HFFc6 (cell line): Measurements from ENCODE around the gene PLIN1. TPM values are rescaled to one million over a fixed set of nuclear protein-coding genes. Genes with fewer than 3 reads are reported as not detected.

Experiments
- DNase-seq: peaks from one replicate; pipeline ENCODE4 v3.0.0-alpha.2; 2018
- H3K27ac Mint-ChIP-seq: 2 replicates; pipeline ENCODE4 v1.8.0; 2020; ENCODE audit warnings: mild to moderate bottlenecking, mixed read lengths
- H3K27me3 Mint-ChIP-seq: 2 replicates; pipeline ENCODE4 v1.8.0; 2021; ENCODE audit warnings: mild to moderate bottlenecking, moderate library complexity, mixed read lengths; ENCODE audit not compliant: insufficient read depth
- H3K36me3 Mint-ChIP-seq: 2 replicates; pipeline ENCODE4 v1.8.0; 2021; ENCODE audit warnings: low read depth, mixed read lengths
- H3K4me1 Mint-ChIP-seq: 2 replicates; pipeline ENCODE4 v1.8.0; 2020; ENCODE audit warnings: low read depth, mixed read lengths
- H3K4me3 Mint-ChIP-seq: 2 replicates; pipeline ENCODE4 v1.8.0; 2020; ENCODE audit warnings: mild to moderate bottlenecking, moderate library complexity, mixed read lengths
- H3K9me3 Mint-ChIP-seq: 2 replicates; pipeline ENCODE4 v1.8.0; 2020; ENCODE audit warnings: mild to moderate bottlenecking, mixed read lengths
- total RNA-seq, 6 experiments: library from RNA; stranded (reverse); fragmentation: NEBNext Ultra II Directional; extraction: Animal tissue kit (Norgen Biotek cat#: 25700); gene quantifications; 2 replicates in 1 of 6; 3 replicates in 5 of 6; pipeline ENCODE4 v1.2.3, GENCODE V29; 2021
- TF ChIP-seq, protein P1 (sequence below): fragments of 200-600 bp; sonication (generic); IDR thresholded peaks from 2 replicates; pipeline ENCODE4 v1.5.0; 2021; ENCODE audit warnings: antibody characterized with exemption, mild to moderate bottlenecking

PLIN1 gene
- total RNA-seq, 6 experiments from 2014 or later, result not detected

- TF ChIP-seq, protein P1, sequence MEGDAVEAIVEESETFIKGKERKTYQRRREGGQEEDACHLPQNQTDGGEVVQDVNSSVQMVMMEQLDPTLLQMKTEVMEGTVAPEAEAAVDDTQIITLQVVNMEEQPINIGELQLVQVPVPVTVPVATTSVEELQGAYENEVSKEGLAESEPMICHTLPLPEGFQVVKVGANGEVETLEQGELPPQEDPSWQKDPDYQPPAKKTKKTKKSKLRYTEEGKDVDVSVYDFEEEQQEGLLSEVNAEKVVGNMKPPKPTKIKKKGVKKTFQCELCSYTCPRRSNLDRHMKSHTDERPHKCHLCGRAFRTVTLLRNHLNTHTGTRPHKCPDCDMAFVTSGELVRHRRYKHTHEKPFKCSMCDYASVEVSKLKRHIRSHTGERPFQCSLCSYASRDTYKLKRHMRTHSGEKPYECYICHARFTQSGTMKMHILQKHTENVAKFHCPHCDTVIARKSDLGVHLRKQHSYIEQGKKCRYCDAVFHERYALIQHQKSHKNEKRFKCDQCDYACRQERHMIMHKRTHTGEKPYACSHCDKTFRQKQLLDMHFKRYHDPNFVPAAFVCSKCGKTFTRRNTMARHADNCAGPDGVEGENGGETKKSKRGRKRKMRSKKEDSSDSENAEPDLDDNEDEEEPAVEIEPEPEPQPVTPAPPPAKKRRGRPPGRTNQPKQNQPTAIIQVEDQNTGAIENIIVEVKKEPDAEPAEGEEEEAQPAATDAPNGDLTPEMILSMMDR, result no peak
- H3K27ac Mint-ChIP-seq, result no peak overlapping the region
- peaks cover 8% of the 10 kb centered on the region for H3K36me3 Mint-ChIP-seq
- DNase-seq, result no peak
- peaks cover 37% of the 10 kb centered on the region for H3K4me1 Mint-ChIP-seq
- H3K27me3 Mint-ChIP-seq, result peaks cover 5% of the 10 kb centered on the region
- H3K9me3 Mint-ChIP-seq, result no peaks in the 10 kb centered on the region
- H3K4me3 Mint-ChIP-seq, result no peak overlapping the region
Observed at GRCh38 chr15:89652131-89652530, 27.0 kb downstream of the PLIN1 start.

DNA sequence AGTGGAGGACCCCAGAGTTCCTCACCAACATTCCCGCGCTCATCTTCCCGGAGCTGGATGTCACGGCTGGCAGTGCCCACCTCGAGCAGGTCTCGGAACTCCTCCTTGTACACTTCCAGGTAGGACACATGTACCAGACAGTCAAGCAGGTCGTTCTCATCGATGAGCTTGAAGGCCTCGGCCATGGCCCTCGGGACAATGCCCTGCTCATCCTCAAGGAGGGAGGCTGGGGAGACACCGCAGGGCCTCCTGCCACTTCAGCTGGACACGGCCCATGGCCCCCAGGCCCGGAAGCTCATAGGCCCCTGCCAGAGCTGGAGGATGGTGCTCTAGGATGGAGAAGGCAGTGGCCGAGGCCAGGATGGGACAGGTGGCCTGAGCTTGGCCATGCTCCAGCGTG lies 29.5 kb downstream of the PLIN1 start:
- no peak for DNase-seq
- Mint-ChIP-seq H3K9me3 (no peaks in the 10 kb centered on the region), H3K27me3 (peaks cover 7% of the 10 kb centered on the region), H3K4me1 (peaks cover 18% of the 10 kb centered on the region), H3K27ac (no peak overlapping the region), H3K4me3 (no peak overlapping the region), H3K36me3 (peaks cover 15% of the 10 kb centered on the region)
- TF ChIP-seq, protein P1, result no peak

GRCh38 chr15:89649013-89649625 lies 30.0 kb downstream of the PLIN1 start:
- Mint-ChIP-seq H3K4me1 (peaks cover 12% of the 10 kb centered on the region), H3K27me3 (peaks cover 5% of the 10 kb centered on the region), H3K36me3 (peaks cover 19% of the 10 kb centered on the region), H3K4me3 (no peak overlapping the region), H3K27ac (no peak overlapping the region), H3K9me3 (no peaks in the 10 kb centered on the region)
- TF ChIP-seq, protein P1, result no peak
- no peak for DNase-seq

- peaks cover 3% of the 10 kb centered on the region for H3K27me3 Mint-ChIP-seq
- TF ChIP-seq, protein P1, result no peak
- H3K4me3 Mint-ChIP-seq, result no peak overlapping the region
Observed at GRCh38 chr15:89648106-89649012, 30.8 kb downstream of the PLIN1 start.

GRCh38 chr15:89647191-89647851 lies 31.8 kb downstream of the PLIN1 start:
- Mint-ChIP-seq H3K9me3 (no peaks in the 10 kb centered on the region), H3K4me1 (no peaks in the 10 kb centered on the region), H3K27ac (no peak overlapping the region), H3K36me3 (peaks cover 23% of the 10 kb centered on the region), H3K27me3 (peaks cover 3% of the 10 kb centered on the region), H3K4me3 (no peak overlapping the region)
- peak; percentile 31 for DNase-seq
- TF ChIP-seq, protein P1, result peak; percentile 91

More at GRCh38 chr15:89648106-89649012, 30.8 kb downstream of the PLIN1 start:
- no peak for DNase-seq
- Mint-ChIP-seq H3K27ac (no peak overlapping the region), H3K4me1 (peaks cover 5% of the 10 kb centered on the region), H3K9me3 (no peaks in the 10 kb centered on the region), H3K36me3 (peaks cover 25% of the 10 kb centered on the region)
